H9 (cell line): ENCODE results near the gene ZER1. TPM values are rescaled to one million over a fixed set of nuclear protein-coding genes. Genes with fewer than 3 reads are reported as not detected.
A peak's percentile ranks its signal among the peaks of the same experiment; 100 is the strongest.

Experiments used
- DNase-seq: peaks from one replicate; pipeline ENCODE4 v3.0.0-alpha.2; 2017
- H2AFZ ChIP-seq: one replicate; pipeline ENCODE4 v1.6.1; 2013; ENCODE audit warnings: mild to moderate bottlenecking, low read length, control low read depth, moderate library complexity
- H2AK5ac ChIP-seq: 2 replicates; pipeline ENCODE4 v1.6.1; 2013; ENCODE audit warnings: low read length, control low read depth, mixed read lengths; ENCODE audit not compliant: insufficient read length
- H2BK120ac ChIP-seq: one replicate; pipeline ENCODE4 v1.6.1; 2013; ENCODE audit warnings: low read depth, mild to moderate bottlenecking, low read length, control low read depth, inconsistent platforms; ENCODE audit not compliant: poor library complexity, severe bottlenecking
- H2BK12ac ChIP-seq: 2 replicates; pipeline ENCODE4 v1.6.1; 2013; ENCODE audit warnings: low read length, control low read depth, mixed read lengths, low read depth; ENCODE audit not compliant: insufficient read length
- H2BK15ac ChIP-seq: 2 replicates; pipeline ENCODE4 v1.6.1; 2013; ENCODE audit warnings: low read depth, low read length, control low read depth
- H2BK20ac ChIP-seq: one replicate; pipeline ENCODE4 v1.6.1; 2013; ENCODE audit warnings: low read depth, mild to moderate bottlenecking, low read length, control low read depth, inconsistent platforms; ENCODE audit not compliant: poor library complexity, severe bottlenecking
- H2BK5ac ChIP-seq: 2 replicates; pipeline ENCODE4 v1.6.1; 2013; ENCODE audit warnings: low read length, control low read depth, mixed read lengths; ENCODE audit not compliant: insufficient read length
- H3K14ac ChIP-seq: 2 replicates; pipeline ENCODE4 v1.6.1; 2013; ENCODE audit warnings: low read length, control low read depth; ENCODE audit not compliant: insufficient read depth
- H3K18ac ChIP-seq: 2 replicates; pipeline ENCODE4 v1.6.1; 2013; ENCODE audit warnings: low read depth, mild to moderate bottlenecking, mixed read lengths, low read length, control low read depth; ENCODE audit not compliant: insufficient read length
- H3K23ac ChIP-seq: 2 replicates; pipeline ENCODE4 v1.6.1; 2013; ENCODE audit warnings: low read length, control low read depth, mixed read lengths, low read depth; ENCODE audit not compliant: insufficient read length
- H3K23me2 ChIP-seq: 2 replicates; pipeline ENCODE4 v1.6.1; 2013; ENCODE audit warnings: low read depth, mild to moderate bottlenecking, mixed read lengths, low read length, control low read depth; ENCODE audit not compliant: insufficient read length, poor library complexity, severe bottlenecking
- H3K27ac ChIP-seq: 2 replicates; pipeline ENCODE4 v1.5.1; 2013; ENCODE audit warnings: low read length, control low read depth, mixed read lengths, low read depth; ENCODE audit not compliant: insufficient read length
- H3K27me3 ChIP-seq: 2 replicates; pipeline ENCODE4 v1.6.1; 2013; ENCODE audit warnings: low read length, control low read depth, inconsistent platforms; ENCODE audit not compliant: insufficient read depth
- H3K4ac ChIP-seq: 2 replicates; pipeline ENCODE4 v1.6.1; 2013; ENCODE audit warnings: low read depth, mild to moderate bottlenecking, control low read depth, inconsistent platforms, low read length, moderate library complexity
- H3K4me1 ChIP-seq: 2 replicates; pipeline ENCODE4 v1.6.1; 2013; ENCODE audit warnings: low read length, control low read depth, inconsistent platforms; ENCODE audit not compliant: insufficient read depth
- H3K4me2 ChIP-seq: 2 replicates; pipeline ENCODE4 v1.6.1; 2013; ENCODE audit warnings: low read length, control low read depth, mixed read lengths; ENCODE audit not compliant: insufficient read length, insufficient read depth
- H3K56ac ChIP-seq: 2 replicates; pipeline ENCODE4 v1.6.1; 2013; ENCODE audit warnings: low read depth, mild to moderate bottlenecking, mixed read lengths, low read length, control low read depth; ENCODE audit not compliant: insufficient read length
- H3K79me1 ChIP-seq: 2 replicates; pipeline ENCODE4 v1.6.1; 2013; ENCODE audit warnings: low read depth, mild to moderate bottlenecking, moderate library complexity, low read length, control low read depth, inconsistent platforms; ENCODE audit not compliant: insufficient read depth, poor library complexity, severe bottlenecking
- H3K79me2 ChIP-seq: 2 replicates; pipeline ENCODE4 v1.6.1; 2013; ENCODE audit warnings: low read length, control low read depth, inconsistent platforms; ENCODE audit not compliant: insufficient read depth
- H3K9ac ChIP-seq: 2 replicates; pipeline ENCODE4 v1.6.1; 2013; ENCODE audit warnings: low read length, control low read depth, mixed read lengths; ENCODE audit not compliant: insufficient read length; ENCODE audit errors: extremely low read depth
- H3K9me3 ChIP-seq: one replicate; pipeline ENCODE4 v1.6.1; 2013; ENCODE audit warnings: low read depth, low read length, inconsistent platforms; ENCODE audit not compliant: control insufficient read depth
- H3T11ph ChIP-seq: one replicate; pipeline ENCODE4 v1.6.1; 2013; ENCODE audit warnings: mild to moderate bottlenecking, low read length, control low read depth, inconsistent platforms
- H4K20me1 ChIP-seq: one replicate; pipeline ENCODE4 v1.6.1; 2013; ENCODE audit not compliant: control insufficient read depth, insufficient read length, insufficient read depth
- H4K5ac ChIP-seq: 2 replicates; pipeline ENCODE4 v1.6.1; 2013; ENCODE audit warnings: low read depth, mild to moderate bottlenecking, mixed read lengths, low read length, control low read depth; ENCODE audit not compliant: insufficient read length
- H4K8ac ChIP-seq: replicated peaks from 2 replicates; pipeline ENCODE4 v1.6.1; 2013; ENCODE audit warnings: low read length, control low read depth, mixed read lengths, low read depth; ENCODE audit not compliant: insufficient read length
- H4K91ac ChIP-seq: 2 replicates; pipeline ENCODE4 v1.6.1; 2013; ENCODE audit warnings: low read depth, mild to moderate bottlenecking, moderate library complexity, mixed read lengths, low read length, control low read depth; ENCODE audit not compliant: insufficient read length
- H3K27ac Mint-ChIP-seq, 3 experiments: 2 replicates in 2 of 3; 3 replicates in 1 of 3; pipeline ENCODE4 v1.8.0; 2020 to 2021; ENCODE audit warnings: mixed read lengths in 3 of 3, mild to moderate bottlenecking in 1 of 3, moderate library complexity in 1 of 3
- H3K27me3 Mint-ChIP-seq: 2 replicates; pipeline ENCODE4 v1.8.0; 2021; ENCODE audit warnings: low read depth, mild to moderate bottlenecking, moderate library complexity, mixed read lengths
- H3K36me3 Mint-ChIP-seq, 3 experiments: 2 replicates in 2 of 3; 3 replicates in 1 of 3; pipeline ENCODE4 v1.8.0; 2020 to 2021; ENCODE audit warnings: low read depth in 3 of 3, mixed read lengths in 3 of 3; ENCODE audit not compliant: insufficient read depth in 1 of 3
- H3K4me1 Mint-ChIP-seq, 2 experiments: 2 replicates each; pipeline ENCODE4 v1.8.0; 2020; ENCODE audit warnings: mixed read lengths in 2 of 2
- H3K4me3 Mint-ChIP-seq, 2 experiments: 2 replicates in 1 of 2; 3 replicates in 1 of 2; pipeline ENCODE4 v1.8.0; 2020 to 2021; ENCODE audit warnings: mild to moderate bottlenecking in 2 of 2, mixed read lengths in 2 of 2, moderate library complexity in 1 of 2
- H3K9me3 Mint-ChIP-seq, 2 experiments: 2 replicates in 1 of 2; 3 replicates in 1 of 2; pipeline ENCODE4 v1.8.0; 2020; ENCODE audit warnings: mild to moderate bottlenecking in 2 of 2, mixed read lengths in 2 of 2, moderate library complexity in 1 of 2
- CTCF ChIP-seq: fragments of 200-600 bp; sonication (generic); conservative IDR thresholded peaks from 3 replicates; pipeline ENCODE4 v1.8.0; 2021; ENCODE audit warnings: antibody characterized with exemption, mild to moderate bottlenecking
- WGBS: extraction: QIAGEN DNeasy Blood & Tissue Kit; methylation state at CpG from one replicate; pipeline ENCODE4 v1.1.7; 2013; ENCODE audit warnings: missing lambda C conversion rate, low lambda C conversion rate, mixed read lengths; ENCODE audit not compliant: insufficient read length; ENCODE audit errors: extremely low coverage; 5-methylcytosine and 5-hydroxymethylcytosine counted together
- total RNA-seq: library from RNA; stranded (reverse); gene quantifications from 2 replicates; pipeline ENCODE4 v1.2.1, GENCODE V29; 2021

Gene ZER1
- total RNA-seq, 1 experiment from 2014 or later, result 24.2 TPM

GRCh38 chr9:128818839-128819715 lies 47.4 kb upstream of the ZER1 start:
- H3K27me3 Mint-ChIP-seq, result no peaks in the 10 kb centered on the region; the same call in none of the 2 replicates
- H2BK5ac ChIP-seq, result no peak overlapping the region
- no peak overlapping the region for H2BK20ac ChIP-seq
- H3K23me2 ChIP-seq, result peaks cover 11% of the 10 kb centered on the region
- H3K27ac ChIP-seq, result no peak overlapping the region
- TF ChIP-seq CTCF, result no peak
- no peak overlapping the region for H3K56ac ChIP-seq
- no peaks in the 10 kb centered on the region for H3K4me1 ChIP-seq
- no CpG with 5 or more reads among the region's 90 CpGs for WGBS
- H3K9me3 Mint-ChIP-seq, result no peaks in the 10 kb centered on the region
- no peaks in the 10 kb centered on the region for H4K20me1 ChIP-seq
- H2AFZ ChIP-seq, result no peak overlapping the region
- H2AK5ac ChIP-seq, result no peak overlapping the region
- peak overlapping the region; percentile 68 to 83 for H3K4me3 Mint-ChIP-seq
- H3K27ac Mint-ChIP-seq, result peak overlapping the region in 1 of 3 experiments; percentile 89; a peak in 1 of 7 replicates
- H3K23ac ChIP-seq, result no peak overlapping the region
- no peak overlapping the region for H4K8ac ChIP-seq
- peak overlapping the region; percentile 63; the same call in 1 of the 2 replicates for H3K14ac ChIP-seq
- no peak overlapping the region for H3K4ac ChIP-seq
- peak overlapping the region; percentile 36 for H3K18ac ChIP-seq
- DNase-seq, result peak; percentile 54
- peaks cover 11 to 12% of the 10 kb centered on the region in 2 experiments for H3K4me1 Mint-ChIP-seq
- H3K79me2 ChIP-seq, result no peaks in the 10 kb centered on the region
- H3K4me2 ChIP-seq, result peak overlapping the region; percentile 56
- no peak overlapping the region for H2BK120ac ChIP-seq
- no peak overlapping the region for H2BK15ac ChIP-seq
- no peaks in the 10 kb centered on the region for H3K9me3 ChIP-seq
- H4K91ac ChIP-seq, result no peak overlapping the region
- H3K27me3 ChIP-seq, result no peaks in the 10 kb centered on the region
- no peak overlapping the region for H2BK12ac ChIP-seq
- no peaks in the 10 kb centered on the region for H3K79me1 ChIP-seq
- H3T11ph ChIP-seq, result no peak overlapping the region
- no peak overlapping the region for H4K5ac ChIP-seq
- H3K9ac ChIP-seq, result no peak overlapping the region
- peaks cover 8 to 31% (median 28%) of the 10 kb centered on the region in 3 experiments; a peak in 6 of 7 replicates for H3K36me3 Mint-ChIP-seq
